ENCODE results near the gene SAMD14. TPM values are rescaled to one million over a fixed set of nuclear protein-coding genes. Genes with fewer than 3 reads are reported as not detected.

SAMD14 gene
- total and polyA plus RNA-seq, 3 experiments from 2014 or later, result 0.92 to 1.3 TPM; not detected in 1

DNA sequence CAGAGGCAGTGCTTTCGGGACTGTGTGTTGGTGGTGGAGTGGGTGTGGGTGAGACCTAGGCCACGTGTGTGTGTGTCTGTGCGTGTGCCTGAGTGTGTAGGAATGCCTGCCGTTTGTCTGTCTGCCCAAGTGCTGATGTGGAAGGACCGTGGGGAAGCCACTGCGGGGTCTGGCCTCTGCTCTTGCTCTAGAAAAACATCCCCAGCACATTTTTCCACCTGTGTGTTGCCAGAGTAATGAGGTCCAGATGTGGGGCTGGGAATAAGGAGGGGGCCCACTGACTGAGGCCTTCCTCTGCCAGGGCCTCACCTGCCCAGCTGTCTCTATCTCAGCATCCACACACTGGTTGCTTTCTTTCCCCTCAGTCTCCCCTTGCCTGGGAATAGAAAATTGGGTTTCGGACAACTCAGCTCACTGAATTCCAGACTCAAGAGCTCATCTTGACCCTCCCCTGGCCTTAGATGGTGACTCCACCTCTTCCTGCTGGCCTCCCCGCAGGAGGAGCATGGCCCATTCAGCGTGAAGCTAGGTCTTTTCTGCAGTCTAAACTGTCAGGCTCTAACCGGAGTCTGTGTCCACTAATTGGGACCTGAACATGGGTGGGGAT lies 43.5 kb upstream of the SAMD14 start:
- H3K27ac ChIP-seq (ENCODE audit: low read depth, low read length), result no peak overlapping the region
- no peaks in the 10 kb centered on the region for H3K9me3 Mint-ChIP-seq
- no peak overlapping the region for H3K4me3 Mint-ChIP-seq
- H3K36me3 Mint-ChIP-seq, result no peaks in the 10 kb centered on the region
- no peaks in the 10 kb centered on the region for H3K9me3 ChIP-seq (ENCODE audit: low read length)
- DNase-seq, result no peak
- H3K36me3 ChIP-seq (ENCODE audit: insufficient read depth, low read length), result no peaks in the 10 kb centered on the region
- H3K27me3 ChIP-seq (ENCODE audit: insufficient read depth, low read length, poor library complexity, severe bottlenecking), result no peaks in the 10 kb centered on the region
- peaks cover 12% of the 10 kb centered on the region for H3K4me1 ChIP-seq (ENCODE audit: insufficient read depth, low read length)
- no peak overlapping the region for H3K4me3 ChIP-seq (ENCODE audit: low read length)
- peaks cover 10 to 18% (median 14%) of the 10 kb centered on the region in 3 donors for H3K4me1 Mint-ChIP-seq
- peaks cover 0 to 3% of the 10 kb centered on the region in 2 donors for H3K27me3 Mint-ChIP-seq
- ChIA-PET CTCF (interaction anchor here (2.1 kb wide), 1 partner anchor 33 kb away, joined by 5 read pairs; no protein-coding TSS in a partner anchor), POLR2A (no interaction called here)
- H3K27ac Mint-ChIP-seq, result peak overlapping the region in 1 of 8 donors; percentile 15

GRCh38 chr17:50172936-50173334 lies 43.0 kb upstream of the SAMD14 start:
- H3K9me3 Mint-ChIP-seq, result no peaks in the 10 kb centered on the region
- POLR2A ChIA-PET, result no interaction called here
- no peak for DNase-seq
- H3K4me3 Mint-ChIP-seq, result no peak overlapping the region
- H3K4me1 ChIP-seq (ENCODE audit: insufficient read depth, low read length), result peaks cover 15% of the 10 kb centered on the region
- no peaks in the 10 kb centered on the region for H3K36me3 Mint-ChIP-seq
- H3K27me3 ChIP-seq (ENCODE audit: insufficient read depth, low read length, poor library complexity, severe bottlenecking), result no peaks in the 10 kb centered on the region
- H3K36me3 ChIP-seq (ENCODE audit: insufficient read depth, low read length), result no peaks in the 10 kb centered on the region
- H3K4me3 ChIP-seq (ENCODE audit: low read length), result no peak overlapping the region
- H3K27ac Mint-ChIP-seq, result no peak overlapping the region
- peaks cover 8 to 13% (median 11%) of the 10 kb centered on the region in 3 donors for H3K4me1 Mint-ChIP-seq
- CTCF ChIA-PET, result interaction anchor here (0.6 to 0.8 kb wide), 3 partner anchors 21 to 612 kb away, joined by 3 to 4 read pairs (median 3); no protein-coding TSS in a partner anchor
- H3K27ac ChIP-seq (ENCODE audit: low read depth, low read length), result no peak overlapping the region
- peaks cover 0 to 5% of the 10 kb centered on the region in 2 donors for H3K27me3 Mint-ChIP-seq
- H3K9me3 ChIP-seq (ENCODE audit: low read length), result no peaks in the 10 kb centered on the region

- H3K27me3 Mint-ChIP-seq, result peaks cover 0 to 5% of the 10 kb centered on the region in 2 donors
- Histone ChIP-seq H3K27ac (ENCODE audit: low read depth, low read length) (no peak overlapping the region), H3K4me3 (ENCODE audit: low read length) (no peak overlapping the region), H3K4me1 (ENCODE audit: insufficient read depth, low read length) (peaks cover 15% of the 10 kb centered on the region), H3K9me3 (ENCODE audit: low read length) (no peaks in the 10 kb centered on the region), H3K36me3 (ENCODE audit: insufficient read depth, low read length) (no peaks in the 10 kb centered on the region), H3K27me3 (ENCODE audit: insufficient read depth, low read length, poor library complexity, severe bottlenecking) (no peaks in the 10 kb centered on the region)
- no peaks in the 10 kb centered on the region for H3K9me3 Mint-ChIP-seq
- no peak overlapping the region for H3K27ac Mint-ChIP-seq
- H3K4me1 Mint-ChIP-seq, result peaks cover 8 to 13% (median 11%) of the 10 kb centered on the region in 3 donors
- DNase-seq, result no peak
- POLR2A ChIA-PET, result no interaction called here
- H3K36me3 Mint-ChIP-seq, result no peaks in the 10 kb centered on the region
- CTCF ChIA-PET, result interaction anchor here (0.6 to 0.8 kb wide), 2 partner anchors 33 to 611 kb away, joined by 3 to 4 read pairs; no protein-coding TSS in a partner anchor
- H3K4me3 Mint-ChIP-seq, result no peak overlapping the region
Measured at GRCh38 chr17:50172130-50172529, 42.2 kb upstream of the SAMD14 start.

GRCh38 chr17:50171371-50172071 lies 41.6 kb upstream of the SAMD14 start:
- no peak for DNase-seq
- Mint-ChIP-seq H3K4me1 (peaks cover 8 to 13% (median 11%) of the 10 kb centered on the region in 3 donors), H3K9me3 (no peaks in the 10 kb centered on the region), H3K27ac (peak overlapping the region in 2 of 8 donors; percentile 44 to 83), H3K27me3 (peaks cover 0 to 5% of the 10 kb centered on the region in 2 donors), H3K4me3 (peak overlapping the region in 1 of 7 donors; percentile 40), H3K36me3 (no peaks in the 10 kb centered on the region)
- Histone ChIP-seq H3K4me3 (ENCODE audit: low read length) (no peak overlapping the region), H3K27me3 (ENCODE audit: insufficient read depth, low read length, poor library complexity, severe bottlenecking) (no peaks in the 10 kb centered on the region), H3K4me1 (ENCODE audit: insufficient read depth, low read length) (peaks cover 15% of the 10 kb centered on the region), H3K36me3 (ENCODE audit: insufficient read depth, low read length) (no peaks in the 10 kb centered on the region), H3K27ac (ENCODE audit: low read depth, low read length) (no peak overlapping the region), H3K9me3 (ENCODE audit: low read length) (no peaks in the 10 kb centered on the region)
- ChIA-PET CTCF (no interaction called here), POLR2A (no interaction called here)

- CTCF ChIA-PET, result interaction anchor here (0.7 to 3.0 kb wide), 6 partner anchors 30 to 104 kb away, joined by 3 to 20 read pairs (median 8); partner anchors contain the start of gene COL1A1
- H3K27me3 ChIP-seq (ENCODE audit: insufficient read depth, low read length, poor library complexity, severe bottlenecking), result no peaks in the 10 kb centered on the region
- no peaks in the 10 kb centered on the region for H3K9me3 ChIP-seq (ENCODE audit: low read length)
- peaks cover 0 to 5% of the 10 kb centered on the region in 2 donors for H3K27me3 Mint-ChIP-seq
- POLR2A ChIA-PET, result no interaction called here
- no peaks in the 10 kb centered on the region for H3K9me3 Mint-ChIP-seq
- H3K27ac Mint-ChIP-seq, result peak overlapping the region in 3 of 8 donors; percentile 44 to 83 (median 66)
- H3K36me3 Mint-ChIP-seq, result no peaks in the 10 kb centered on the region
- H3K36me3 ChIP-seq (ENCODE audit: insufficient read depth, low read length), result no peaks in the 10 kb centered on the region
- H3K4me3 ChIP-seq (ENCODE audit: low read length), result no peak overlapping the region
- no peak for DNase-seq
- H3K4me1 ChIP-seq (ENCODE audit: insufficient read depth, low read length), result peaks cover 15% of the 10 kb centered on the region
- H3K4me3 Mint-ChIP-seq, result no peak overlapping the region
- peaks cover 8 to 13% (median 11%) of the 10 kb centered on the region in 3 donors for H3K4me1 Mint-ChIP-seq
- H3K27ac ChIP-seq (ENCODE audit: low read depth, low read length), result no peak overlapping the region
Measured at GRCh38 chr17:50170662-50171370, 40.9 kb upstream of the SAMD14 start.

GRCh38 chr17:50169881-50170459 lies 40.0 kb upstream of the SAMD14 start:
- H3K27ac Mint-ChIP-seq, result peak overlapping the region in 3 of 8 donors; percentile 69 to 90 (median 83)

DNA sequence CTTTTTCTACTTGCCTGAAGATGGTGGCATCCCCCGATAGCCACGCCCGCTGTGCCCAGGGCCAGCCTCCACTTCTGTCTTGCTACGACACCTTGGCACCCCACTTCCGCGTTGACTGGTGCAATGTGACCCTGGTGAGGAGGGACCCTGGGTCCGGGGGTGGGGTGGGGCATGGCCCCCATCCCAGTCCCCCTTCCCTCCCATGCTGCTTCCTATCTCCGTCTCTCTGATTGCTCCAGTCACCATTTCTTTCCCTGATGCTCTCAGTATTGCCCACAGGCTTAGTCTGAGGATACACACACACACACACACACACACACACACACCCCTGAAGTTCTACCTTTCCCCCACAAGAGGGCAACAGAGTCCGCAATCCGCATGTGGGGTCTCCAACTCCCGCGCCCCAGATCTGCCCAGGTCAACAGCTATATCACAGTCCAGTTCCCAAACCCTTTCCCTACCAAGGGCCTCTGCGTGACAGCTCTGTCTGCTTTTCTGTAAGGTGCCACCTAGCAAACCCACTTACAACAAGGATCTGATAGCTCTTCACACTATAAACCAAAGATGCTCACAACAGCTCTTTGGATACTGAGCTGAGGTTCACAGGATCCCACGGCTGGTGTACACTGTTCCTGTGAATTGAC lies 39.3 kb upstream of the SAMD14 start:
- CTCF ChIA-PET, result interaction anchor here (0.7 to 3.0 kb wide), 24 partner anchors 8 to 212 kb away, joined by 3 to 20 read pairs (median 5); partner anchors contain the start of genes COL1A1 and PPP1R9B
- peak overlapping the region; percentile 11 for H3K27ac ChIP-seq (ENCODE audit: low read depth, low read length)
- no peaks in the 10 kb centered on the region for H3K9me3 Mint-ChIP-seq

More at GRCh38 chr17:50169881-50170459, 40.0 kb upstream of the SAMD14 start:
- DNase-seq, result no peak
- H3K4me3 Mint-ChIP-seq, result peak overlapping the region in 1 of 7 donors; percentile 47
- H3K27ac ChIP-seq (ENCODE audit: low read depth, low read length), result no peak overlapping the region
- peaks cover 8 to 13% (median 11%) of the 10 kb centered on the region in 3 donors for H3K4me1 Mint-ChIP-seq
- no peaks in the 10 kb centered on the region for H3K9me3 ChIP-seq (ENCODE audit: low read length)
- peaks cover 0 to 5% of the 10 kb centered on the region in 2 donors for H3K27me3 Mint-ChIP-seq
- H3K4me3 ChIP-seq (ENCODE audit: low read length), result no peak overlapping the region
- POLR2A ChIA-PET, result interaction anchor here (0.5 to 0.8 kb wide), 3 partner anchors 20 to 102 kb away, joined by 4 read pairs; no protein-coding TSS in a partner anchor
- no peaks in the 10 kb centered on the region for H3K27me3 ChIP-seq (ENCODE audit: insufficient read depth, low read length, poor library complexity, severe bottlenecking)
- H3K9me3 Mint-ChIP-seq, result no peaks in the 10 kb centered on the region
- no peaks in the 10 kb centered on the region for H3K36me3 Mint-ChIP-seq
- peaks cover 15% of the 10 kb centered on the region for H3K4me1 ChIP-seq (ENCODE audit: insufficient read depth, low read length)
- CTCF ChIA-PET, result interaction anchor here (0.7 to 3.0 kb wide), 25 partner anchors 8 to 213 kb away, joined by 3 to 20 read pairs (median 5); partner anchors contain the start of genes COL1A1 and PPP1R9B
- H3K36me3 ChIP-seq (ENCODE audit: insufficient read depth, low read length), result no peaks in the 10 kb centered on the region

More for the DNA sequence above, 39.3 kb upstream of the SAMD14 start:
- H3K27me3 Mint-ChIP-seq, result peaks cover 0 to 5% of the 10 kb centered on the region in 2 donors
- H3K36me3 Mint-ChIP-seq, result no peaks in the 10 kb centered on the region
- Histone ChIP-seq H3K4me3 (ENCODE audit: low read length) (peak overlapping the region; percentile 52), H3K36me3 (ENCODE audit: insufficient read depth, low read length) (no peaks in the 10 kb centered on the region), H3K9me3 (ENCODE audit: low read length) (no peaks in the 10 kb centered on the region), H3K27me3 (ENCODE audit: insufficient read depth, low read length, poor library complexity, severe bottlenecking) (no peaks in the 10 kb centered on the region), H3K4me1 (ENCODE audit: insufficient read depth, low read length) (peaks cover 15% of the 10 kb centered on the region)
- POLR2A ChIA-PET, result interaction anchor here (0.6 to 0.8 kb wide), 2 partner anchors 19 to 75 kb away, joined by 4 read pairs; no protein-coding TSS in a partner anchor
- H3K4me1 Mint-ChIP-seq, result peaks cover 8 to 13% (median 11%) of the 10 kb centered on the region in 3 donors
- H3K4me3 Mint-ChIP-seq, result peak overlapping the region; percentile 47 to 88 (median 66)
- peak; percentile 44 to 82 (median 68) for DNase-seq
- peak overlapping the region; percentile 59 to 90 (median 84) for H3K27ac Mint-ChIP-seq
